GM23338 (cell line): ENCODE data around the gene RBPJ. TPM values are rescaled to one million over a fixed set of nuclear protein-coding genes. Genes with fewer than 3 reads are reported as not detected.
A peak's percentile ranks its signal among the peaks of the same experiment; 100 is the strongest.

Experiments
- ATAC-seq: fragments of 200-7000 bp; cut with Tn5 transposase; 3 replicates; pipeline ENCODE4 v1.9.1; 2020
- DNase-seq: peaks from one replicate; pipeline ENCODE4 v3.0.0-alpha.2; 2015; ENCODE audit warnings: low spot score
- H2AFZ ChIP-seq: fragments of 200-600 bp; sonication (generic); 2 replicates; pipeline ENCODE4 v1.8.0; 2016; ENCODE audit warnings: antibody characterized with exemption, mild to moderate bottlenecking, moderate library complexity
- H3F3A ChIP-seq: fragments of 200-600 bp; sonication (generic); replicated peaks from 2 replicates; pipeline ENCODE4 v1.8.0; 2017; ENCODE audit warnings: antibody characterized with exemption, mixed run types, low read depth
- H3K27ac ChIP-seq: fragments of 200-600 bp; sonication (generic); 2 replicates; pipeline ENCODE4 v1.6.1; 2016; ENCODE audit warnings: low read depth
- H3K27me3 ChIP-seq: fragments of 200-600 bp; sonication (generic); 2 replicates; pipeline ENCODE4 v1.8.0; 2016; ENCODE audit warnings: mild to moderate bottlenecking, mixed run types, moderate library complexity; ENCODE audit not compliant: insufficient read depth
- H3K36me3 ChIP-seq: fragments of 200-600 bp; sonication (generic); 2 replicates; pipeline ENCODE4 v1.8.0; 2016; ENCODE audit warnings: mild to moderate bottlenecking; ENCODE audit not compliant: insufficient read depth
- H3K4me1 ChIP-seq: fragments of 200-600 bp; sonication (generic); 2 replicates; pipeline ENCODE4 v1.8.0; 2016; ENCODE audit warnings: mild to moderate bottlenecking, moderate library complexity; ENCODE audit not compliant: insufficient read depth
- H3K4me2 ChIP-seq: fragments of 200-600 bp; sonication (generic); 2 replicates; pipeline ENCODE4 v1.7.1; 2017; ENCODE audit warnings: mixed run types
- H3K4me3 ChIP-seq: fragments of 200-600 bp; sonication (generic); 2 replicates; pipeline ENCODE4 v1.6.1; 2016; ENCODE audit warnings: mixed run types
- H3K79me2 ChIP-seq: fragments of 200-600 bp; sonication (generic); replicated peaks from 2 replicates; pipeline ENCODE4 v1.8.0; 2017; ENCODE audit warnings: mild to moderate bottlenecking; ENCODE audit not compliant: insufficient read depth
- H3K9me2 ChIP-seq: fragments of 200-600 bp; sonication (generic); 2 replicates; pipeline ENCODE4 v1.8.0; 2017; ENCODE audit not compliant: insufficient read depth
- H4K20me1 ChIP-seq: fragments of 200-600 bp; sonication (generic); replicated peaks from 2 replicates; pipeline ENCODE4 v1.8.0; 2017; ENCODE audit warnings: mild to moderate bottlenecking; ENCODE audit not compliant: insufficient read depth
- H3K27ac Mint-ChIP-seq: 2 replicates; pipeline ENCODE4 v1.8.0; 2020; ENCODE audit warnings: inconsistent platforms, mild to moderate bottlenecking, moderate library complexity, mixed read lengths
- H3K27me3 Mint-ChIP-seq: 3 replicates; pipeline ENCODE4 v1.8.0; 2022; ENCODE audit warnings: low read depth, mild to moderate bottlenecking, moderate library complexity, mixed read lengths, inconsistent platforms; ENCODE audit not compliant: insufficient read depth, poor library complexity
- H3K36me3 Mint-ChIP-seq: 3 replicates; pipeline ENCODE4 v1.8.0; 2021; ENCODE audit warnings: low read depth, mild to moderate bottlenecking, inconsistent platforms, moderate library complexity, mixed read lengths
- H3K4me1 Mint-ChIP-seq: 3 replicates; pipeline ENCODE4 v1.8.0; 2020; ENCODE audit warnings: mild to moderate bottlenecking, inconsistent platforms, mixed read lengths
- H3K4me3 Mint-ChIP-seq: 3 replicates; pipeline ENCODE4 v1.8.0; 2021; ENCODE audit warnings: moderate library complexity, mild to moderate bottlenecking, inconsistent platforms, mixed read lengths
- H3K9me3 Mint-ChIP-seq: 3 replicates; pipeline ENCODE4 v1.8.0; 2020; ENCODE audit warnings: moderate library complexity, mild to moderate bottlenecking, inconsistent platforms, mixed read lengths
- CREB1 ChIP-seq: fragments of 250-450 bp; sonication (Bioruptor Pico); IDR thresholded peaks from 2 replicates; pipeline ENCODE4 v1.5.0; 2020; ENCODE audit warnings: low read depth, mild to moderate bottlenecking, moderate library complexity
- EZH2 ChIP-seq: fragments of 200-600 bp; sonication (generic); IDR thresholded peaks from one replicate; pipeline ENCODE4 v1.8.0; 2017; ENCODE audit warnings: antibody characterized with exemption, mild to moderate bottlenecking, low read depth; ENCODE audit not compliant: unreplicated experiment
- EZH2phosphoT487 ChIP-seq: fragments of 200-600 bp; sonication (generic); IDR thresholded peaks from one replicate; pipeline ENCODE4 v1.8.1; 2018; ENCODE audit warnings: antibody characterized with exemption; ENCODE audit not compliant: unreplicated experiment
- JUNB ChIP-seq: IDR thresholded peaks from one replicate; pipeline ENCODE4 v1.6.1; 2016; ENCODE audit warnings: antibody characterized with exemption; ENCODE audit not compliant: unreplicated experiment
- NANOG ChIP-seq: IDR thresholded peaks from 2 replicates; pipeline ENCODE4 v1.6.1; 2016; ENCODE audit warnings: antibody characterized with exemption, borderline replicate concordance
- POLR2AphosphoS5 ChIP-seq: IDR thresholded peaks from 2 replicates; pipeline ENCODE4 v1.6.1; 2016; ENCODE audit warnings: antibody characterized with exemption, low read depth
- STAT1 ChIP-seq: IDR thresholded peaks from one replicate; pipeline ENCODE4 v1.6.1; 2016; ENCODE audit warnings: antibody characterized with exemption; ENCODE audit not compliant: unreplicated experiment
- ZNF114 ChIP-seq: fragments of 250-450 bp; sonication (Bioruptor Pico); IDR thresholded peaks from 2 replicates; pipeline ENCODE4 v1.5.0; 2020; ENCODE audit warnings: mild to moderate bottlenecking, moderate library complexity
- ZNF331 ChIP-seq: fragments of 250-450 bp; sonication (Bioruptor Pico); IDR thresholded peaks from 2 replicates; pipeline ENCODE4 v1.5.0; 2020; ENCODE audit warnings: low read depth, mild to moderate bottlenecking, moderate library complexity
- polyA plus RNA-seq: library from polyadenylated mRNA; unstranded; fragments of >200 nt; fragmentation: Nextera tagmentation; extraction: Ambion mirVana; gene quantifications from 2 replicates; pipeline ENCODE4 v1.2.1, GENCODE V29; 2016
- total RNA-seq: library from RNA; depleted of rRNA; stranded (reverse); fragments of >200 nt; shearing (Covaris generic); gene quantifications from 2 replicates; pipeline ENCODE4 v1.2.3, GENCODE V29; 2014
- TF ChIP-seq, protein P1 (sequence below): IDR thresholded peaks from 2 replicates; pipeline ENCODE4 v1.6.1; 2016; ENCODE audit warnings: antibody characterized with exemption
- TF ChIP-seq, protein P2 (sequence below): fragments of 250-450 bp; sonication (Bioruptor Pico); IDR thresholded peaks from 2 replicates; pipeline ENCODE4 v1.5.0; 2020; ENCODE audit warnings: mild to moderate bottlenecking, moderate library complexity
- TF ChIP-seq, protein P3 (sequence below): IDR thresholded peaks from one replicate; pipeline ENCODE4 v1.6.1; 2018; ENCODE audit warnings: antibody characterized with exemption; ENCODE audit not compliant: unreplicated experiment
- TF ChIP-seq, protein P4 (sequence below), 2 experiments: fragments of 200-600 bp in 1 of 2; sonication (generic) in 1 of 2; conservative IDR thresholded peaks; 2 replicates each; pipeline versions ENCODE4 v1.5.1 to v1.6.1; 2016 to 2017; ENCODE audit warnings: antibody characterized with exemption in 2 of 2, low read depth in 2 of 2, mild to moderate bottlenecking in 2 of 2, moderate library complexity in 1 of 2

Gene RBPJ
- total and polyA plus RNA-seq, 2 experiments from 2014 or later = 212 to 457 TPM

DNA sequence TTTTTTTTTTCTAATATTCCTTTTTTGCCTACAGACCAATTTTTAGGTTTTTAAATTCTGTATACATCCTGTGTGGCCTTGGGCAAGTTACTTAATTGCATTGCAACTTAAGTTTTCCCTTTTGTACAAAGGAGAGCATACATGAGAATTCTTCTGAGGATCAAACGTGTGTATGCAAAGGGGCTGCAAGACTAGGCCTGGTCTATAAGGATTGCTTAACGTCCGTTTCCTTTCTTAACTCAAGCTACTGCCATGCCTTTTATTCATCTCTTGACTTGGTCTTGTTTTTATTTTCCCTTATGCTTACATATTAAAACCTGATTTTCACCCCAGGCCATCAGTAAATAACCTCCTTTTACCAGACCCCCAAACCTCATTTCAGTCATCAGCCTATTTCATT, 13.6 kb downstream of the RBPJ start:
- H2AFZ ChIP-seq = no peak overlapping the region
- Mint-ChIP-seq H3K4me3 (no peak overlapping the region), H3K27ac (peak overlapping the region; percentile 11; the same call in 1 of the 2 replicates), H3K36me3 (peaks cover 4% of the 10 kb centered on the region; the same call in 1 of the 3 replicates), H3K27me3 (no peaks in the 10 kb centered on the region), H3K4me1 (peaks cover 44% of the 10 kb centered on the region), H3K9me3 (no peaks in the 10 kb centered on the region)
- H3K9me2 ChIP-seq = no peaks in the 10 kb centered on the region
- TF ChIP-seq, protein P1, sequence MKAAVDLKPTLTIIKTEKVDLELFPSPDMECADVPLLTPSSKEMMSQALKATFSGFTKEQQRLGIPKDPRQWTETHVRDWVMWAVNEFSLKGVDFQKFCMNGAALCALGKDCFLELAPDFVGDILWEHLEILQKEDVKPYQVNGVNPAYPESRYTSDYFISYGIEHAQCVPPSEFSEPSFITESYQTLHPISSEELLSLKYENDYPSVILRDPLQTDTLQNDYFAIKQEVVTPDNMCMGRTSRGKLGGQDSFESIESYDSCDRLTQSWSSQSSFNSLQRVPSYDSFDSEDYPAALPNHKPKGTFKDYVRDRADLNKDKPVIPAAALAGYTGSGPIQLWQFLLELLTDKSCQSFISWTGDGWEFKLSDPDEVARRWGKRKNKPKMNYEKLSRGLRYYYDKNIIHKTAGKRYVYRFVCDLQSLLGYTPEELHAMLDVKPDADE = no peak
- TF ChIP-seq, protein P2, sequence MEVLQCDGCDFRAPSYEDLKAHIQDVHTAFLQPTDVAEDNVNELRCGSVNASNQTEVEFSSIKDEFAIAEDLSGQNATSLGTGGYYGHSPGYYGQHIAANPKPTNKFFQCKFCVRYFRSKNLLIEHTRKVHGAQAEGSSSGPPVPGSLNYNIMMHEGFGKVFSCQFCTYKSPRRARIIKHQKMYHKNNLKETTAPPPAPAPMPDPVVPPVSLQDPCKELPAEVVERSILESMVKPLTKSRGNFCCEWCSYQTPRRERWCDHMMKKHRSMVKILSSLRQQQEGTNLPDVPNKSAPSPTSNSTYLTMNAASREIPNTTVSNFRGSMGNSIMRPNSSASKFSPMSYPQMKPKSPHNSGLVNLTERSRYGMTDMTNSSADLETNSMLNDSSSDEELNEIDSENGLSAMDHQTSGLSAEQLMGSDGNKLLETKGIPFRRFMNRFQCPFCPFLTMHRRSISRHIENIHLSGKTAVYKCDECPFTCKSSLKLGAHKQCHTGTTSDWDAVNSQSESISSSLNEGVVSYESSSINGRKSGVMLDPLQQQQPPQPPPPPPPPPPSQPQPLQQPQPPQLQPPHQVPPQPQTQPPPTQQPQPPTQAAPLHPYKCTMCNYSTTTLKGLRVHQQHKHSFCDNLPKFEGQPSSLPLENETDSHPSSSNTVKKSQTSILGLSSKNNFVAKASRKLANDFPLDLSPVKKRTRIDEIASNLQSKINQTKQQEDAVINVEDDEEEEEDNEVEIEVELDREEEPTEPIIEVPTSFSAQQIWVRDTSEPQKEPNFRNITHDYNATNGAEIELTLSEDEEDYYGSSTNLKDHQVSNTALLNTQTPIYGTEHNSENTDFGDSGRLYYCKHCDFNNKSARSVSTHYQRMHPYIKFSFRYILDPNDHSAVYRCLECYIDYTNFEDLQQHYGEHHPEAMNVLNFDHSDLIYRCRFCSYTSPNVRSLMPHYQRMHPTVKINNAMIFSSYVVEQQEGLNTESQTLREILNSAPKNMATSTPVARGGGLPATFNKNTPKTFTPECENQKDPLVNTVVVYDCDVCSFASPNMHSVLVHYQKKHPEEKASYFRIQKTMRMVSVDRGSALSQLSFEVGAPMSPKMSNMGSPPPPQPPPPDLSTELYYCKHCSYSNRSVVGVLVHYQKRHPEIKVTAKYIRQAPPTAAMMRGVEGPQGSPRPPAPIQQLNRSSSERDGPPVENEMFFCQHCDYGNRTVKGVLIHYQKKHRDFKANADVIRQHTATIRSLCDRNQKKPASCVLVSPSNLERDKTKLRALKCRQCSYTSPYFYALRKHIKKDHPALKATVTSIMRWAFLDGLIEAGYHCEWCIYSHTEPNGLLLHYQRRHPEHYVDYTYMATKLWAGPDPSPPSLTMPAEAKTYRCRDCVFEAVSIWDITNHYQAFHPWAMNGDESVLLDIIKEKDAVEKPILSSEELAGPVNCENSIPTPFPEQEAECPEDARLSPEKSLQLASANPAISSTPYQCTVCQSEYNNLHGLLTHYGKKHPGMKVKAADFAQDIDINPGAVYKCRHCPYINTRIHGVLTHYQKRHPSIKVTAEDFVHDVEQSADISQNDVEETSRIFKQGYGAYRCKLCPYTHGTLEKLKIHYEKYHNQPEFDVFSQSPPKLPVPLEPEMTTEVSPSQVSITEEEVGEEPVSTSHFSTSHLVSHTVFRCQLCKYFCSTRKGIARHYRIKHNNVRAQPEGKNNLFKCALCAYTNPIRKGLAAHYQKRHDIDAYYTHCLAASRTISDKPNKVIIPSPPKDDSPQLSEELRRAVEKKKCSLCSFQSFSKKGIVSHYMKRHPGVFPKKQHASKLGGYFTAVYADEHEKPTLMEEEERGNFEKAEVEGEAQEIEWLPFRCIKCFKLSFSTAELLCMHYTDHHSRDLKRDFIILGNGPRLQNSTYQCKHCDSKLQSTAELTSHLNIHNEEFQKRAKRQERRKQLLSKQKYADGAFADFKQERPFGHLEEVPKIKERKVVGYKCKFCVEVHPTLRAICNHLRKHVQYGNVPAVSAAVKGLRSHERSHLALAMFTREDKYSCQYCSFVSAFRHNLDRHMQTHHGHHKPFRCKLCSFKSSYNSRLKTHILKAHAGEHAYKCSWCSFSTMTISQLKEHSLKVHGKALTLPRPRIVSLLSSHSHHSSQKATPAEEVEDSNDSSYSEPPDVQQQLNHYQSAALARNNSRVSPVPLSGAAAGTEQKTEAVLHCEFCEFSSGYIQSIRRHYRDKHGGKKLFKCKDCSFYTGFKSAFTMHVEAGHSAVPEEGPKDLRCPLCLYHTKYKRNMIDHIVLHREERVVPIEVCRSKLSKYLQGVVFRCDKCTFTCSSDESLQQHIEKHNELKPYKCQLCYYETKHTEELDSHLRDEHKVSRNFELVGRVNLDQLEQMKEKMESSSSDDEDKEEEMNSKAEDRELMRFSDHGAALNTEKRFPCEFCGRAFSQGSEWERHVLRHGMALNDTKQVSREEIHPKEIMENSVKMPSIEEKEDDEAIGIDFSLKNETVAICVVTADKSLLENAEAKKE (CRISPR knock-in tag) = no peak
- TF ChIP-seq, protein P3, sequence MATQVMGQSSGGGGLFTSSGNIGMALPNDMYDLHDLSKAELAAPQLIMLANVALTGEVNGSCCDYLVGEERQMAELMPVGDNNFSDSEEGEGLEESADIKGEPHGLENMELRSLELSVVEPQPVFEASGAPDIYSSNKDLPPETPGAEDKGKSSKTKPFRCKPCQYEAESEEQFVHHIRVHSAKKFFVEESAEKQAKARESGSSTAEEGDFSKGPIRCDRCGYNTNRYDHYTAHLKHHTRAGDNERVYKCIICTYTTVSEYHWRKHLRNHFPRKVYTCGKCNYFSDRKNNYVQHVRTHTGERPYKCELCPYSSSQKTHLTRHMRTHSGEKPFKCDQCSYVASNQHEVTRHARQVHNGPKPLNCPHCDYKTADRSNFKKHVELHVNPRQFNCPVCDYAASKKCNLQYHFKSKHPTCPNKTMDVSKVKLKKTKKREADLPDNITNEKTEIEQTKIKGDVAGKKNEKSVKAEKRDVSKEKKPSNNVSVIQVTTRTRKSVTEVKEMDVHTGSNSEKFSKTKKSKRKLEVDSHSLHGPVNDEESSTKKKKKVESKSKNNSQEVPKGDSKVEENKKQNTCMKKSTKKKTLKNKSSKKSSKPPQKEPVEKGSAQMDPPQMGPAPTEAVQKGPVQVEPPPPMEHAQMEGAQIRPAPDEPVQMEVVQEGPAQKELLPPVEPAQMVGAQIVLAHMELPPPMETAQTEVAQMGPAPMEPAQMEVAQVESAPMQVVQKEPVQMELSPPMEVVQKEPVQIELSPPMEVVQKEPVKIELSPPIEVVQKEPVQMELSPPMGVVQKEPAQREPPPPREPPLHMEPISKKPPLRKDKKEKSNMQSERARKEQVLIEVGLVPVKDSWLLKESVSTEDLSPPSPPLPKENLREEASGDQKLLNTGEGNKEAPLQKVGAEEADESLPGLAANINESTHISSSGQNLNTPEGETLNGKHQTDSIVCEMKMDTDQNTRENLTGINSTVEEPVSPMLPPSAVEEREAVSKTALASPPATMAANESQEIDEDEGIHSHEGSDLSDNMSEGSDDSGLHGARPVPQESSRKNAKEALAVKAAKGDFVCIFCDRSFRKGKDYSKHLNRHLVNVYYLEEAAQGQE = no peak
- TF ChIP-seq JUNB = no peak
- TF ChIP-seq, protein P4, sequence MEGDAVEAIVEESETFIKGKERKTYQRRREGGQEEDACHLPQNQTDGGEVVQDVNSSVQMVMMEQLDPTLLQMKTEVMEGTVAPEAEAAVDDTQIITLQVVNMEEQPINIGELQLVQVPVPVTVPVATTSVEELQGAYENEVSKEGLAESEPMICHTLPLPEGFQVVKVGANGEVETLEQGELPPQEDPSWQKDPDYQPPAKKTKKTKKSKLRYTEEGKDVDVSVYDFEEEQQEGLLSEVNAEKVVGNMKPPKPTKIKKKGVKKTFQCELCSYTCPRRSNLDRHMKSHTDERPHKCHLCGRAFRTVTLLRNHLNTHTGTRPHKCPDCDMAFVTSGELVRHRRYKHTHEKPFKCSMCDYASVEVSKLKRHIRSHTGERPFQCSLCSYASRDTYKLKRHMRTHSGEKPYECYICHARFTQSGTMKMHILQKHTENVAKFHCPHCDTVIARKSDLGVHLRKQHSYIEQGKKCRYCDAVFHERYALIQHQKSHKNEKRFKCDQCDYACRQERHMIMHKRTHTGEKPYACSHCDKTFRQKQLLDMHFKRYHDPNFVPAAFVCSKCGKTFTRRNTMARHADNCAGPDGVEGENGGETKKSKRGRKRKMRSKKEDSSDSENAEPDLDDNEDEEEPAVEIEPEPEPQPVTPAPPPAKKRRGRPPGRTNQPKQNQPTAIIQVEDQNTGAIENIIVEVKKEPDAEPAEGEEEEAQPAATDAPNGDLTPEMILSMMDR (conservative IDR thresholded peaks at IDR 0.05; ENCODE audit: low read depth in 2 of 2) = no peak
- TF ChIP-seq ZNF114 (CRISPR knock-in tag) = no peak
- TF ChIP-seq ZNF331 (CRISPR knock-in tag) = no peak
- TF ChIP-seq EZH2 = no peak
- TF ChIP-seq EZH2phosphoT487 = no peak
- TF ChIP-seq NANOG = no peak
- TF ChIP-seq STAT1 = no peak
- TF ChIP-seq POLR2AphosphoS5 = no peak
- TF ChIP-seq CREB1 = no peak
- DNase-seq (no peak), ATAC-seq (no peak)
- H4K20me1 ChIP-seq = peaks cover 77% of the 10 kb centered on the region
- H3K27me3 ChIP-seq = no peaks in the 10 kb centered on the region
- H3K4me3 ChIP-seq = no peak overlapping the region
- H3F3A ChIP-seq = no peaks in the 10 kb centered on the region
- peak overlapping the region; percentile 48; the same call in 1 of the 2 replicates for H3K27ac ChIP-seq
- H3K79me2 ChIP-seq = peaks cover 100% of the 10 kb centered on the region
- no peaks in the 10 kb centered on the region for H3K36me3 ChIP-seq
- 0 out of 2 replicates have a peak overlapping the region, but pooled peaks have one; percentile 50 for H3K4me2 ChIP-seq
- H3K4me1 ChIP-seq = peaks cover 50% of the 10 kb centered on the region
